Measurements from ENCODE around the gene MTAP. TPM values are rescaled to one million over a fixed set of nuclear protein-coding genes. Genes with fewer than 3 reads are reported as not detected.

Gene MTAP
- polyA plus RNA-seq, 4 donors: 39.6 to 50.4 (median 43.5) TPM

GRCh38 chr9:21804331-21804730 lies 1.9 kb downstream of the MTAP start:
- DNase-seq (ENCODE audit: low read depth in 4 of 4, low spot score in 2 of 4): no peak

DNA sequence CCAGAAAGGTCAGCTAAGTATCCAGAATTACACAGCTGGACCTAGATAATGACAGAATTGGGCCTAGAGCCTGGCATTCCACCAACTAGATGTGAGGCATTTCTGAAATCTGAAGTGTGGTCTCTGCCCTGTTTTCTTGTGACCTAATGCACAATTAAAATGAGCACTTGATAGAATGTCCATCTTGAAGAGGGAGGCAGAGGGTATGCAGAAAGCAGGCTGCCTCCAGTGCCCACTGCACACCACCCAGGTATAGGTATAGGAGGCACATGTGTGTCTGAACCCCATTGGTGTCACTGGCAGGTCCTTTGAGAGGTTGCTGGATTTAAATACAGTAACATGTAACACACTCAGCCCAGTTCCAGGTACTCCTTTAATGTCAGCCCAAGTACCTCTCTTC lies 2.4 kb downstream of the MTAP start:
- DNase-seq (ENCODE audit: low read depth in 4 of 4, low spot score in 2 of 4): no peak

DNA sequence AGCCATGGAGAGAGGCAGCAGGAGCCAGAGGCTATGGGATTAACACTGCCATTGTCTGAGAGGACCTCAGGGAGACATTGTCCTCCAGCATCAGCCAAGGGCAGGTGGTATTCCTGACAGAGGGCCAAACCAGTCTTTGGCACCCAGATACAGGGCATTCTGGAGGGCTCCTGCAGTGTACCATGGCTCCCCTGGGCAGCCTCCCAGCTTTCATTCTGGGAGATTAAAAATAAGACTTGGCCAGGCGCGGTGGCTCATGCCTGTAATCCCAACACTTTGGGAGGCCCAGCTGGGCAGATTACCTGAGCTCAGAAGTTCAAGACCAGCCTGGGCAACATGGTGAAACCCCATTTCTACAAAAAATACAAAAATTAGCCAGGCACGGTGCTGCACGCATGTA lies 4.2 kb downstream of the MTAP start:
- DNase-seq (ENCODE audit: low read depth in 4 of 4, low spot score in 2 of 4): no peak

DNA sequence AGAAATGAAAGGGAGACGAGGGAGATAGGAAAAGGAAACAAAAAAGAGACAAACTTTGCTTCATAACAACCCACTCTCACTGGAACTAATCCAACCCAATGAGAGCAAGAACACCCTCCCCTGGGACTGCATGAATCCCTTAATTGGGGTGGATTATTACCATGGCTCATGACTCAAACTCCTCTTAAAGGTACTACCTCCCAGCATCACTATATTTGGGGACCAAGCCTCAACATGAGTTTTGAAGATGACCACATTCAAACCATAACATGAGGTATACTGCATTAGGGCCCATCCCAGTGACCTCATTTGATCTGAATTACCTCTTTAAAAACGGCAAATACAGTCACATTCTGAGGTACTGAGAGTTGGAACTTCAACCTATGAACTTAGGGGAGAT lies 8.0 kb downstream of the MTAP start:
- DNase-seq (ENCODE audit: low read depth in 4 of 4, low spot score in 2 of 4): no peak

DNA sequence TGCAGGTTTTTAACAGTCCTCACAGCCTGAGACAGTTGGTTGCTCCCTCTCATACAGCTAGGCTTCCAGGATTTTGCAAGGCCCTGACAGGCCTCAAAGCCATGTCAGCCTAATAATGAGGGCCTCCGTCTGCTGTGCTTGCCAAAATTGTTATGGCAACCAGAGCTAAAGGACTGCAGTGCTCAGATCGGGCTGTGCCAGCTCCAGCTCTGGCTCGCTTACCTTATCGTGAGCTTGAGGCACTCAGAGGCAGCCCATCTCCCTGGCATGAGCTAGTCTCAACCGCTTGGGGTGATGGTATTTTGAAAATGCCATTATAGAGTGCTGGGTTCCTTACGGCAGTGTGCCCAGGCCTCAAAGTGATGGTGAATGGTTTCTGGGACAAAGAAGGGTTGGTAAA lies 8.4 kb downstream of the MTAP start:
- no peak for DNase-seq (ENCODE audit: low read depth in 4 of 4, low spot score in 2 of 4)

- no peak for DNase-seq (ENCODE audit: low read depth in 4 of 4, low spot score in 2 of 4)
Measured at GRCh38 chr9:21811914-21812313, 9.5 kb downstream of the MTAP start.

GRCh38 chr9:21812415-21812814 lies 10.0 kb downstream of the MTAP start:
- DNase-seq (ENCODE audit: low read depth in 4 of 4, low spot score in 2 of 4): no peak

DNA sequence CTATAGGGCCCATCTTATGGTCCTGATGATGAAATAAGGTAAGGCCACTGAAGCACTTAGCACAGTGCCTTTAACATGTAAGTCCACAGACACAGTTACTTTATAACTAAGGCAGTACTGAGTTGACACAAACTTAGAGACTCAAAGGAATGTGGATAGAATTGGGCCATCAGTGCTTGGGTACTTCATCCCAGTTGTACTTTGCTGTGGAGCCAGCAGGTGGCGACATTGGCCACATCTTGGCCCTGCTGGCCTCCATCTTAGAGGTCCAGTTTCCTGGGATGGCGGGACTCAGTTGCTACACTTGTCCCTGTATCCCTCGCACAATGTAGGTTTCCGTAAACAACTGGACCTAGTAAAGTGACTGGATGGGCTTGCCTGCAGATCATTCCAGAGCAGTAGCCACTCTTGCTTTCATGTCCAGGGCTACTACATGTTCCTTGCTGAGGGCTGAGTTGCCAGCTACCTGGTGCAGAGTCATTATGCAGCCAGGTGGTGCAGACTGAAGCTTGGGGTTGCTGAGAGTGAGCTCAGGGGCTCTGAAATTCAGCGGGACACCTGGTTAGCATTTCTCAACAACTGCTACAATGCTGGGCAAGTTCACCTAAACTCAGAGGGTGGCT lies 10.6 kb downstream of the MTAP start:
- peak in 1 of 4 donors; percentile 19 for DNase-seq (ENCODE audit: low read depth in 4 of 4, low spot score in 2 of 4)

DNA sequence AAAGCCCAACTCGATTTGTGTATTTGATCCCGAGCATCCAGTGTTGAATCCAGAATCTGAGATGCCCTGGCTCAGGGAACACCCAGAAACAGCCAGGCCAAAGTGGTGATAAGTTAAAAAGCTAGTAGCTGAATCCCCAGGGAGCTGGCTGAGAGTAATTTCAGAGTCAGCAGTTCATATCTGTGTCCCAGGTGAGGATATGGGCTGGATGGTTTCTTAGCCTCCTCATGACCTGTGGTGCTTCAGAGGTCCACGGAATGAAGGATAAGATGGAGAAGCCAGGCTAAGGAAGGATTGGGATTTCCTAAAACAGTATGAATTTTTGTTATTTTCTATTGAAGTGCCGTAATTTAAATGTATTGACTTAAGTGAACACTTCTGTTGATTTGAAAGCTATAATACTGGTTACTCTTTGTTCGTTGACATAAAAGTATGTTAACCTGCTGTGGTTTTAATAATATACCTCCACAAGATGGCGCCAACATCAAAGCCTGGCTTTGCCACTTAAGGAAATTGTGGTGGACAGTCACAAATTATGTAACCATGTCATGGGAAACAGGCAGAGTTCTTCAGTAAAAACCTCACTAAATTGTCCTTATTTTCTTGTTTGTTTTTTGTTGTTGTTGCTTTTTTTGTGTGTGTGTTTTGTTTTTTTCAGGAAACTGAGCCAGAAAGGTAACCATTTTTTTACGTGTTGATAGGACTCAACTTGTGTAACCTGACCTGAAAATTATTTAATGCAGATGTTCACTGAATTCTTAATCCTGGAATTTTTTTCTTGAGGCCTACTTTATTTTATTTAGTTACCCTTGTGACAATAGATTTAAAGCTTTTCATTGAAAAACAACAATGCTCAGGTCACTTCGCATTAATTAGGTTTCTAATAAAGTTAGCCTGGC lies 11.4 kb downstream of the MTAP start:
- DNase-seq (ENCODE audit: low read depth in 4 of 4, low spot score in 2 of 4): peak in 2 of 4 donors; percentile 39 to 54

- DNase-seq (ENCODE audit: low read depth in 4 of 4, low spot score in 2 of 4): no peak
Measured at GRCh38 chr9:21815643-21816042, 13.2 kb downstream of the MTAP start.

DNA sequence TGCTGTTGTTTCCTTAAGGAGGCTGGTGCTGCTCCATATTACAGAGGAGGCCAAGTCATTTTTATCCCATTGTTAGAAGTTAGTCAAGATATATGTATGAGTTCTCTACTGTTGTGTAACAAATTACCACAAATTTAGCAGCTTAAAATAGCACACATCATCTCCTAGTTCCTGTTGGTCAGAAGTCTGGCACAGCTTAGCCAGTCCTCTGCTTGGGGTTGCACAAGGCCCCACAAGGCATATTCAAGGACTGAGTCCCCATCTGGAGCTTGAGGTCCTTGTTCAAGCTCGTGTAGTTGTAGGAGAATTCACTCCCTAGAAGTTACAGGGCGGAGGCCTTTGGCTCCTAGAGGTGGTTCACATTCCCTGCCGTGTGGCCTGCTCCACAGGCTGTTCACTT lies 14.7 kb downstream of the MTAP start:
- no peak for DNase-seq (ENCODE audit: low read depth in 4 of 4, low spot score in 2 of 4)

GRCh38 chr9:21825637-21826036 lies 23.2 kb downstream of the MTAP start:
- DNase-seq (ENCODE audit: low read depth in 4 of 4, low spot score in 2 of 4): no peak

DNA sequence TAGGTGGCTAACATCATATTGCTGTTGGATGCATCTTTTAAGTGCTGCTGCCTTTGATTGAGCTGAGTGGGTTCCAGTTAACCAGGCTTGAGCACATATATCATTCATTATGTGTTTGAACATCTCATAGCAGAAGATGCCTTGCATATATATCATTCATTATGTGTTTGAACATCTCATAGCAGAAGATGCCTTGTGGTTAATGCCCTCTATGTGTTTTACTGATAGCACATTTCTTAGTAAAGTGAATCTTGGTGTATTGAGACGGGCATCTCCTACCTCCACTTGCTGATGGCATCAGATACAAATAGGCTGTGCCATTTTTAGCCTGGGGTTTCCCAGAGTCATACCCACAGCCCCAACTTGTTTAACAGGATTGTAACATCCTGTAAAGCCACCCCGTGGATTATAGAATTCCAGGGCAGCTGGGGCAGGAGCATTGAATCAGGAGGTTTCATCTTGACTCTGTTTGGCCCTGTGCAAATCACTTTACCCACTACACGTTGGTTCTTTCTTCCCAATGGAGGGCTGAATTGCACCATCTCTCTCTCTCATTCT lies 26.5 kb downstream of the MTAP start:
- no peak for DNase-seq (ENCODE audit: low read depth in 4 of 4, low spot score in 2 of 4)

- DNase-seq (ENCODE audit: low read depth in 4 of 4, low spot score in 2 of 4): no peak
Measured at GRCh38 chr9:21830589-21830988, 28.2 kb downstream of the MTAP start.

GRCh38 chr9:21831841-21832509 lies 29.5 kb downstream of the MTAP start:
- no peak for DNase-seq (ENCODE audit: low read depth in 4 of 4, low spot score in 2 of 4)

DNA sequence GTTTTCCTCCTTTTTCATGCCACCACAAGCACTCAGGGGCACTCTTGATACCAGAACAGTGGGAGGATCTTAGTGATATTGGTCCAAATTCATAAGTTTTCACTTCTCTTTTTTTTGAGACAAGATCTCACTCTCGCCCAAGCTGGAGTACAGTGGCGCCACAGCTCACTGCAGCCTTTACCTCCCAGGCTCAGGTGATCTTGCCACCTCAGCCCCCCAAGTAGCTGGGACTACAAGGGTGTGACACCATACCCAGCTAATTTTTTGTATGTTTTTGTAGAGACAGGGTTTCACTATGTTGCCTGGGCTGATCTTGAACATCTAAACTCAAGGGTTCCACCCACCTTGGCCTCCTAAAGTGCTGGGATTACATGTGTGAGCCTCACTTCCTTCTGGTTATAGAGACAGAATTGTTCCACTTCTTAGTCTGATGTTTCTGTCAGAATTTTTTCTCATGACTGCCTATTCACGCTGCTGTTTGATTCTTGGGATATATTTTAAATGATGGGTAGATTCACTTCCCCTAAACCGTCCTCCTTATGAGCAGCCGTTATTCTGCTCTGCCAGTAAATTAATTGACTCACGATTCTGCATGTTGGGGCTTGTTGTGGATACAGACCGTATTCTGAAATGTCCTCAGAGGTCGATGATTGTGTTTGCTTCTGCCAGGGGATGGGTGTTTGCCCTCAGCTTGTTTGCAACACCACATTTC lies 30.8 kb downstream of the MTAP start:
- no peak for DNase-seq (ENCODE audit: low read depth in 4 of 4, low spot score in 2 of 4)

GRCh38 chr9:21835121-21835520 lies 32.7 kb downstream of the MTAP start:
- no peak for DNase-seq (ENCODE audit: low read depth in 4 of 4, low spot score in 2 of 4)

GRCh38 chr9:21836437-21837161 lies 34.2 kb downstream of the MTAP start:
- DNase-seq (ENCODE audit: low read depth in 4 of 4, low spot score in 2 of 4): no peak

DNA sequence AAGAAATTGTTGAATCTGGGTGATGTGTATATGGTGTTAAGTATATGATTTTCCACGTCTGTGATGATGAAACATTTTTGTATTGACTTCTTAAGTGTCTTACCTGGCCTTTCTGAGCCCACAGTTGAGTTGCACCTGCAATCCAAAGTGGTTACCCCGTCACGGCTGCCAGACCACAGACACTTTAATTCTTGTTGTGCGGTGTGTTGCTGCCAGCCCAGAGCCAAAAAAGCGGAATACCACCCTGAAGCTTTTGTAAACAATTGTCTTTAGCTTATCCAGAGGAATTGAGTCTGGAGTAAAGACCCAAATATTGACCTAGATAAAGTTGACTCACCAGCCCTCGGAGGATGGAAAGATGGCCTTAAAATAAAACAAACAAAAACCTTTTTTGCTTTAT lies 35.1 kb downstream of the MTAP start:
- no peak for DNase-seq (ENCODE audit: low read depth in 4 of 4, low spot score in 2 of 4)

- DNase-seq (ENCODE audit: low read depth in 4 of 4, low spot score in 2 of 4): no peak
Measured at GRCh38 chr9:21840647-21841046, 38.2 kb downstream of the MTAP start.
